Spleen (tissue), 7 donors: Measurements from ENCODE around the gene NARS2.
A peak's percentile ranks its signal among the peaks of the same experiment; 100 is the strongest.

ENCODE experiments used
- CTCF ChIP-seq, 11 experiments: fragments of 200-600 bp in 7 of 11; fragments of 450-650 bp in 4 of 11; sonication (generic) in 4 of 11; IDR thresholded peaks in 8 of 11; conservative IDR thresholded peaks in 3 of 11; 1 replicate in 7 of 11; 2 replicates in 4 of 11; pipeline versions ENCODE4 v1.4.0 to v1.8.0; 2016 to 2021; ENCODE audit warnings: antibody characterized with exemption in 11 of 11, inconsistent platforms in 4 of 11, mild to moderate bottlenecking in 1 of 11
- POLR2AphosphoS5 ChIP-seq, 3 donors: sonication (generic); formaldehyde crosslinking; IDR thresholded peaks; one replicate each; pipeline ENCODE4 v1.5.1; 2017; ENCODE audit warnings: antibody characterized with exemption in 3 of 3
- donor health status: DM: no; HTN: no; CAD: no; lungs with moderate emphysema.
- donor health status: DM: no; HTN: no; CAD: no.
- donor health status: DM: no; HTN: no; CAD: no.

DNA sequence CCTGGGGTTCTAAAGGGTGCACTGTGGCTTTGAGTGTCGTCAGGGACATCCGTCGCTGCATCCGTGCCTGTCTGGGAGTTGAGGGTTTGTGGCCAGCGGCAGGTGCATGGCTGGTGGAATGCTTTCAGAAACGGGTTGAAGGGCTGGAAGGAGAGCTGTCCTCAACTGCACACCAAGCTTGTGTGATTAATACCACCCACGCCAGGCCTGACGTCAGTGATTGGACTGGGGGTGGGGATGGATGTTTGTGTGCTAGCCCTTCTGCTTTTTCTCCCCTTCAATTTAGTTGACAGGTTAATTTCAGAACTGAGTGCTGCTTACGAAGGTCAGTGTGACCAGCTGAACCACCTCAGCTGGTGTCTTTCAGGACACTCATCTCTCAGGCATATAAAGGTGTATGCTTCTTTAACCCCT, 153.9 kb downstream of the NARS2 start:
- TF ChIP-seq POLR2AphosphoS5 (IDR thresholded peaks at IDR 0.05) (peak; percentile 41 to 82 (median 73)), CTCF (IDR thresholded peaks at IDR 0.05 in 8 of 11, conservative IDR thresholded peaks at IDR 0.05 in 3 of 11) (no peak)
